Activated CD8-positive, alpha-beta T cell treated with anti-CD3 and anti-CD28 coated beads for 36 hours (primary cell): ENCODE data around the gene DRC7. TPM values are rescaled to one million over a fixed set of nuclear protein-coding genes. Genes with fewer than 3 reads are reported as not detected.

Experiments used
- ATAC-seq: fragments of 200-7000 bp; cut with Tn5 transposase; one replicate; pipeline ENCODE4 v1.10.0; 2021; ENCODE audit warnings: mild to moderate bottlenecking, moderate library complexity
- CTCF ChIA-PET: fragments of 350-600 bp; sonication (Branson Sonifier 250); formaldehyde crosslinking; loops from one replicate; lab custom pipeline; 2021; ENCODE audit warnings: antibody characterized with exemption; lab: Charles Lee
- POLR2A ChIA-PET: fragments of 350-600 bp; sonication (Branson Sonifier 250); formaldehyde crosslinking; loops from one replicate; lab custom pipeline; 2021; ENCODE audit warnings: antibody characterized with exemption; lab: Charles Lee
- DNase-seq: peaks from one replicate; pipeline ENCODE4 v3.0.0-alpha.2; 2020
- H3K27ac Mint-ChIP-seq: one replicate; pipeline ENCODE4 v1.8.0; 2021; ENCODE audit warnings: mild to moderate bottlenecking, mixed read lengths
- H3K27me3 Mint-ChIP-seq: one replicate; pipeline ENCODE4 v1.8.0; 2021; ENCODE audit warnings: mixed read lengths
- H3K36me3 Mint-ChIP-seq: one replicate; pipeline ENCODE4 v1.8.0; 2021; ENCODE audit warnings: low read depth, mixed read lengths
- H3K4me1 Mint-ChIP-seq: one replicate; pipeline ENCODE4 v1.8.0; 2021; ENCODE audit warnings: low read depth, mixed read lengths
- H3K4me3 Mint-ChIP-seq: one replicate; pipeline ENCODE4 v1.8.0; 2021; ENCODE audit warnings: mild to moderate bottlenecking, moderate library complexity, mixed read lengths
- H3K9me3 Mint-ChIP-seq: one replicate; pipeline ENCODE4 v1.8.0; 2021; ENCODE audit warnings: mixed read lengths
- CTCF ChIP-seq: fragments of 200-600 bp; IDR thresholded peaks from one replicate; pipeline ENCODE4 v1.8.0; 2022; ENCODE audit warnings: antibody characterized with exemption, mild to moderate bottlenecking
- intact Hi-C: fragments of 100-400 bp; cut with micrococcal nuclease; formaldehyde crosslinking; loops from one replicate; pipeline ENCODE4 v1.10.0; 2022
- total RNA-seq, 2 experiments: library from RNA; stranded (reverse); gene quantifications; one replicate each; pipeline ENCODE4 v1.2.3, GENCODE V29; 2021

The DRC7 gene
- total RNA-seq, 2 experiments from 2014 or later = 0.58 TPM; not detected in 1

- Mint-ChIP-seq H3K27ac (peak overlapping the region; percentile 88), H3K27me3 (no peaks in the 10 kb centered on the region), H3K9me3 (no peaks in the 10 kb centered on the region), H3K36me3 (no peaks in the 10 kb centered on the region), H3K4me3 (no peak overlapping the region), H3K4me1 (peaks cover 29% of the 10 kb centered on the region)
- TF ChIP-seq CTCF = no peak
- DNase-seq = no peak
- no peak for ATAC-seq
- POLR2A ChIA-PET = interaction anchor here (0.7 to 1.2 kb wide), 3 partner anchors 36 to 139 kb away, joined by 3 to 4 read pairs (median 3); no protein-coding TSS in a partner anchor
- CTCF ChIA-PET = interaction anchor here (1.9 kb wide), 1 partner anchor 115 kb away, joined by 11 read pairs; no protein-coding TSS in a partner anchor
- intact Hi-C loops = no loop called here
These were observed 3.7 kb upstream of the DRC7 start for GRCh38 chr16:57690782-57691471.

GRCh38 chr16:57692636-57693035 lies 2.0 kb upstream of the DRC7 start:
- no peak overlapping the region for H3K27ac Mint-ChIP-seq
- H3K4me1 Mint-ChIP-seq = peaks cover 29% of the 10 kb centered on the region
- intact Hi-C loops = no loop called here

GRCh38 chr16:57693550-57693949 lies 1.1 kb upstream of the DRC7 start:
- ChIA-PET POLR2A (no interaction called here), CTCF (no interaction called here)
- Mint-ChIP-seq H3K4me3 (no peak overlapping the region), H3K9me3 (no peaks in the 10 kb centered on the region), H3K4me1 (peaks cover 29% of the 10 kb centered on the region), H3K36me3 (no peaks in the 10 kb centered on the region), H3K27me3 (no peaks in the 10 kb centered on the region), H3K27ac (no peak overlapping the region)
- ATAC-seq (no peak), DNase-seq (no peak)
- intact Hi-C loops = no loop called here
- no peak for TF ChIP-seq CTCF

More at GRCh38 chr16:57692636-57693035, 2.0 kb upstream of the DRC7 start:
- H3K4me3 Mint-ChIP-seq = no peak overlapping the region
- ChIA-PET CTCF (no interaction called here), POLR2A (no interaction called here)
- no peak for ATAC-seq
- no peak for TF ChIP-seq CTCF
- no peaks in the 10 kb centered on the region for H3K9me3 Mint-ChIP-seq
- DNase-seq = no peak
- H3K36me3 Mint-ChIP-seq = no peaks in the 10 kb centered on the region
- H3K27me3 Mint-ChIP-seq = no peaks in the 10 kb centered on the region

- Mint-ChIP-seq H3K4me1 (peaks cover 24% of the 10 kb centered on the region), H3K27me3 (no peaks in the 10 kb centered on the region), H3K9me3 (no peaks in the 10 kb centered on the region), H3K27ac (no peak overlapping the region), H3K4me3 (no peak overlapping the region), H3K36me3 (no peaks in the 10 kb centered on the region)
- ATAC-seq (no peak), DNase-seq (no peak)
- ChIA-PET CTCF (no interaction called here), POLR2A (interaction anchor here (0.9 kb wide), 1 partner anchor 206 kb away, joined by 3 read pairs; no protein-coding TSS in a partner anchor)
- no peak for TF ChIP-seq CTCF
- intact Hi-C loops = no loop called here
These were observed 328 bp upstream of the DRC7 start for GRCh38 chr16:57694231-57694724.

- ChIA-PET CTCF (no interaction called here), POLR2A (interaction anchor here (1.2 kb wide), 1 partner anchor 11 kb away, joined by 3 read pairs; no protein-coding TSS in a partner anchor)
- Mint-ChIP-seq H3K27me3 (no peaks in the 10 kb centered on the region), H3K4me1 (peaks cover 11% of the 10 kb centered on the region), H3K9me3 (no peaks in the 10 kb centered on the region), H3K27ac (peak overlapping the region; percentile 58), H3K4me3 (no peak overlapping the region), H3K36me3 (no peaks in the 10 kb centered on the region)
- ATAC-seq = no peak
- TF ChIP-seq CTCF = no peak
- DNase-seq = no peak
- intact Hi-C loops = no loop called here
These were observed 1.1 kb downstream of the DRC7 start for GRCh38 chr16:57695680-57696069.
